Measurements from ENCODE around the gene KIF1A.

Gene KIF1A

GRCh38 chr2:240798327-240798905 lies 21.6 kb downstream of the KIF1A start:
- DNase-seq: no peak

- DNase-seq: no peak
Measured at GRCh38 chr2:240797914-240798313, 22.1 kb downstream of the KIF1A start.

GRCh38 chr2:240797500-240797895 lies 22.5 kb downstream of the KIF1A start:
- DNase-seq: no peak

- no peak for DNase-seq
Measured at GRCh38 chr2:240796543-240797499, 23.2 kb downstream of the KIF1A start.

- DNase-seq: no peak
Measured at GRCh38 chr2:240795916-240796510, 24.0 kb downstream of the KIF1A start.

- DNase-seq: no peak
Measured at GRCh38 chr2:240795454-240795853, 24.6 kb downstream of the KIF1A start.

- DNase-seq: no peak
Measured at GRCh38 chr2:240794178-240794721, 25.8 kb downstream of the KIF1A start.

GRCh38 chr2:240793313-240794177 lies 26.5 kb downstream of the KIF1A start:
- no peak for DNase-seq

- DNase-seq: no peak
Measured at GRCh38 chr2:240792629-240793312, 27.2 kb downstream of the KIF1A start.

GRCh38 chr2:240791821-240792628 lies 28.0 kb downstream of the KIF1A start:
- no peak for DNase-seq

GRCh38 chr2:240791221-240791800 lies 28.7 kb downstream of the KIF1A start:
- DNase-seq: no peak

GRCh38 chr2:240790370-240791220 lies 29.4 kb downstream of the KIF1A start:
- DNase-seq: no peak

GRCh38 chr2:240789501-240790369 lies 30.3 kb downstream of the KIF1A start:
- DNase-seq: no peak

- no peak for DNase-seq
Measured at GRCh38 chr2:240789051-240789453, 31.0 kb downstream of the KIF1A start.

- DNase-seq: no peak
Measured at GRCh38 chr2:240788482-240788881, 31.5 kb downstream of the KIF1A start.

GRCh38 chr2:240787521-240788472 lies 32.2 kb downstream of the KIF1A start:
- no peak for DNase-seq

GRCh38 chr2:240786871-240787311 lies 33.1 kb downstream of the KIF1A start:
- no peak for DNase-seq

All from activated CD4-positive, alpha-beta T cell treated with anti-CD3 and anti-CD28 coated beads for 4 hours (primary cell).